Amniotic epithelial cell (primary cell): ENCODE results near the gene BCAP31.
A peak's percentile ranks its signal among the peaks of the same experiment; 100 is the strongest.
"Not testable (repeated sequence)": the region's sequence is repeated elsewhere in the genome, so short reads cannot be mapped to it uniquely, and the experiment has no call there.

ENCODE experiments used
- DNase-seq: peaks from one replicate; pipeline ENCODE4 v3.0.0-alpha.2; 2010; ENCODE audit warnings: low read depth

BCAP31 gene

DNA sequence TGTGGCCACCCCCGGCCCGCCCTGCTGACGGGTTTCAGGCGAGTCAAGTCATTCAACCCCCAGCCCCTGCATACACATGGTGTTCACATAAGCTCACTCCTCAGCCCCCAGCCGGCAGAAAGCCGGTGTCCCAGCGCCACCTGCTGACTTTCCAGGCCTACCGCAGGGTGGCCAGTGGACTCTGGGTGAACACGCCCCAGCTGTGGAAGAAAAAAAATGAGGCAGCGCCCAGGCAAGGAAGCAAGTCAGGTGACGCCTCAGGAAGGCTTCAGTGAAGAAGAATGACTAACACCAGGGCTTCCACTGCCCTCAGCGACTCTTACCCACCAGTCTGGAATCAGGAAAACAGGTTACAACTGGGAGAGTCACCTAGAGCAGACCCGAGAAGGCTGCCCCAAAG lies 15.8 kb downstream of the BCAP31 start:
- DNase-seq: peak; percentile 85

DNA sequence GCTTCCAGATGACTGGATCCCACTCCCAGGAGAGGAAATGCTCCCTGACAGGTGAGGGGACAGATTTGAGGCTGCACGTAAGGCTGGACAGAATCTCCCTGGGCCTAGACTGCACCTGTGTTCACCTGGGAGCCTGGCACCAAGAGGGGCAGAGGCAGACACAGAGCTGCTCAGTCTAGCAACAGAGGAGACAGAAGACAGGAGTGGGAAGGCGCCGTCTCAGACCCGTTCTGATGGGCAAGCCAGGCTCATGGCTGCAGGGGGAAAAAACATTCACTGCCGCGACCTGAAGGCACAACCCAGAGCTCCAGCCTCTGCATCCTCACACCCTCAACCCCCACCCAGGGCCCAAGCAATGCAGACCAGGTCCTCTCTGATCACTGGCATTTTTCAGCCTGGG lies 16.8 kb downstream of the BCAP31 start:
- no peak for DNase-seq

DNA sequence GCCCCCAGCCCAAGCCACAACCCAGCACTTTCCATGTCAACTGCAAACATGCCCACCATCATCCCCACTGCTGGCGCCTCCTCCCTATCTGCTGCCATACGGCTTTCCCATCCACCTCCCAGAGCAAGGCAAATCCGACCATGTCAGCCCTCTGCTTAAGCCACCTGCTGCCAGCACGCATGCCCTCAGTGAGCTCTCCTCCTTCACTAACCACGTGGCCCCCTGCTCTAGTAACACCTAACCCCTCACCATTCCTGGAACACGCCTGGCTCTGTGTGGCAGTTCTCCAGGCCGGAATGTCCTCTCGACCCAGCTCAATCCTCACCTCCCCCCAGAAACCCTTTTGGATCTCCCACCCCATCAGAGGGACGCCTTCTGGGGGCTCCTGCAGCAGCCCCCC lies 17.4 kb downstream of the BCAP31 start:
- no peak for DNase-seq

DNA sequence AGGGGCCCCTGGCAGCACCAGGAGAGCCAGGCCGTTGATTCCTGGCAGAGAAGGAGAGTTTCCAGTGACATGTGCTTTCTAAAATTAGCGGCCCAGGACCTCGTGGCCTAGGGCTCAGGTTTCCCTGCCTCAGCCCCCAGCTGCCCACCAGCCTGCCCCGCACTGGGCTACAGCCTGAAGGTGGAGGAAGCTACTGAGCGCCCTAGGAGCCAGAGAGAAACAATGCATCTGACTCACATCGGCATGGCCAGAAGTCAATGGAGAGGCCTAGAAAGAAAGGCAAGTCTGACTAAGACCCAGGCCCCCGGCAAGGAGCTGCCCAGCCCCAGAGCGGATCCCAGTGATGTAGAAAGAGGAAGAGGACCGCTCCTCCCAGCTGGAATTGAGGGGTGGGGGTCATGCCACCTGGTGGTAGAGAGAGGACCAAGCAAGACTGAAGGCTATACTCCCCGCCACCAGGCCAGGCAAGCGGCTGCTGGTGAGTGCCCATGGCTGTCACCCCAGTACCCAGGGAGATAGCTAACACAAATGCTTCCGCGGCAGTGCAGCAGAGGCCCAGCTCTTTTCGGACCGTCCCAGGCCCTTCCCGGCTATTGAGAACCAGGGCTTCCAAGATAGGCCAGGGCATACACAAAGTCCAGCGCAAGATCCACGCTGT lies 18.7 kb downstream of the BCAP31 start:
- DNase-seq: not testable (repeated sequence)

DNA sequence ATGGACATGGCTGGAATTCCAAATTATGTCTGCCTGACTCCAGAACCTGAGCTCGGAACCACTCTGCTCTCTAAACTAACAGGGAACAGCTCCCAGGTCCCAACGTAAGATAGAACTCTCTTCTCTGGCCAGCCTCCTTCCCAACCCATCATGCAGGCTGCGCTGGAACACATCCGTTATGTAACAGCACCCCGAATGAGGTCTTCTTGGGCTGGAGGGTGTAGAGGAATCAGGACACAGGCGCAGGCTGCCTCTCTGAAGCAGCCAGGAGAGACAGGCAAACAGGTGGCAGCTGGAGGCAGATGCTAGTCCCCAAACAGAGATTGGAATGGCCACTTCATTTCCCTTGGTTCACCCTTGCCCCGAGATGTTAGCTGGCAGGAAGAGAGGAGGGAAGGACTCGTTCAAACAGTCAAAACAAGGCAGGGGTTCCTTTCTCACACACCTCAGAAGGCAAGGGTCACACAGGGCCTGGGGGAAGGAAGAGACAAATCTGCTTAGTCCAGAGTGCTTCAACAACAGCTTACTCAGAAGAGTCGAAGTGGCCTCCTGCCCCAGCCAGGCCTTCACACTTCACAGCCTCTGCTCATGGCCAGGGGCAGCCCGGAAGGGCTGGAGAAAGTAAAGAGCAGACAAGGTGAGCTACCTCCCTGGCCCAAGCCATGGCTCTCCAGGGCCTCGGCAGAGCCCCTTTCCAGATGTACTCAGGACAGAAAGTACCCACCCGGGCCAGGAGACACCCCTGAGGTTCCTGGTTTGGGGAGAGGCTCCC lies 19.4 kb downstream of the BCAP31 start:
- DNase-seq: not testable (repeated sequence)

DNA sequence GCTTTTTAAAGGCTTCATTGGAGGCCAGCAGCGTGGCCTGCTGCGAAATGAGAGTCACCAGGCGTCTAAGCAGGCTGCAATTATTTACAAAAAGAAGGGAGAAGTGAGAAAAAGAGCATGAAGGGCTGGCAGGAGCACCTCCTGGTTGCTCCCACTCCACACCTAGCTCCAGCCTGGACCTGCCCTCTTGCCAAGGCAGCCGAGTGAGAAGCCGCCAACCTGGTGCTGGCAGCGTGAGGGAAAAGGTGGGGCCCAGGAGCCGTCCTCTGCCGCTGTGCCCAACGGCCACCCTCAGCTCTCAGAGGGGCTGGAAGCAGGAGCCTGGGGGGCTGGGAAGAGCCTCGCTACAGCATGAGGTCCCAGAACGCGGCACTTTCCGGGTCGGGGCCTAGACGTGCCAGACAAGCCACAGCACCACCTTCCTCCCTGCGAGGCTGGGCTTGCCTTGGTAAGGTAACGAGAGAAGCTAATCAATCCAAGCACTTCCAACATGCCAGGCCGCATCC lies 20.1 kb downstream of the BCAP31 start:
- no peak for DNase-seq

DNA sequence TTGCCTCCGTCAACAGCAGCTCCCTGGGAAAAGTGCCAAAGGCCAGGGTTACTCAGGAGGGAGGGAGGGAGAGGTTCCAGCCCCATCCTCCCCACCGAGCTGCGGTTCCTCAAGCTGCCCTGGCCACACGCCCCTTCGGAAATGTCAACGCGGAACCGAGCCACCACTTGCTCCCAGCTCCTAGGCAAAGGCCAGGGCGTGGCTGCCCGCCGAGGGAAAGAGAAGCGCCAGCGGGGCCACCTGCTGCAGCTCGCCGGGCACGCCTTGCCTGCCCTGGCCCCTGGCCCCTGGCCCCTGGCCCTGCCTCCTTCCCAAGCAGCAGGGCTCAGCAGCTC lies 21.2 kb downstream of the BCAP31 start:
- peak; percentile 70 for DNase-seq

DNA sequence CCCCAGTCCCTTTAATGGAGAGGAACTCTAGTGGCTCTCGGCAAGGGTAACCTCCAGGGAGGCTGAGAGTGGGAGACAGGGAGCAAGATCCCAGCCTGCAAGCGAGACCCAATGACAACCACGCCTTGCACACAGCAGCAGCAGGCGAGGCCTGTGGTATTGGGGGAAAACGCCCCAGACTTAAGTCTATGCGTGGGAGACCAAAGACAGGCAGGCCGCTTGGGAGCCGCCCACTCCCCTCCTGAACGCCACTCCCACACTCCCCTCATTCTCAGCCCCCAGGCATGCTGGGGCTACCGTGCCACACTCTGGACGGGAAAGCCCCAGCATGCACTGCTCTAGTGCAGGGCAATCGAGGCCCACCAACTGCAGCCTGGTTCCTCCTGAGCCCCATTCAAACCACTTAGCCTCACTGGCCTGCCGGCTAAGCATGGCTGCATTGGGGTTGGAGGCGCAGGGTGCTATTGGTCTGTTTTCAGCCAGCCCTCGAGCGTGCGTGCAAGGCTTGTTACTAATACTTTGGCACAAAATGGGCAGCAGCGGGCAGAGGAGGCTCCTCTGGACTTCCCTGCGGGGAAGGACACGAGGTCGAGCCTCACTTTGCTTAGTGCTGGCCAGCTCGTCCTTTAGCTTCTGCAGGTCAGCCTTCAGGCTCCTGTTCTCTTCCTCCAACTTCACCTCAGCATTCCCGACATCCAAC lies 21.7 kb downstream of the BCAP31 start:
- no peak for DNase-seq

DNA sequence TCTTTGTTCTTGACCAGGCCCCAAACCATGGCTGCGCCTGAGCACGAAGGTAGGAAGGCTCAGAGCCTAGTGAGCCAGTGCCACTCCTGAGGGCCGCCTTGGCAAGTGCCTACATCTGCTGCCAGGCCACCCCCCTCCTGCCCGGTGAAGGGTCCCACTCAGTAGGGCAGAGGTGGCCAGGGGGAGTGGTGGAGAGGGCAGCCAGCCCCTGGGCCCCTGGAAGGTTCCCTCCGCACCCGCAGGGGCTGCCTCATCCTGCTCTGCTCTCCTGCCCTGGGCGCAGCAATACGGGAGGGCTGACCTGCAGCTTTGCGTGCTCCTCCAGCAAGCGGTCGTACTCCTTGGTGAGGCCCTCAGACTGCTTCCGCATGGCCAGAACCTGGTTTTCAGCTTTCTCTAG lies 22.5 kb downstream of the BCAP31 start:
- DNase-seq: no peak

DNA sequence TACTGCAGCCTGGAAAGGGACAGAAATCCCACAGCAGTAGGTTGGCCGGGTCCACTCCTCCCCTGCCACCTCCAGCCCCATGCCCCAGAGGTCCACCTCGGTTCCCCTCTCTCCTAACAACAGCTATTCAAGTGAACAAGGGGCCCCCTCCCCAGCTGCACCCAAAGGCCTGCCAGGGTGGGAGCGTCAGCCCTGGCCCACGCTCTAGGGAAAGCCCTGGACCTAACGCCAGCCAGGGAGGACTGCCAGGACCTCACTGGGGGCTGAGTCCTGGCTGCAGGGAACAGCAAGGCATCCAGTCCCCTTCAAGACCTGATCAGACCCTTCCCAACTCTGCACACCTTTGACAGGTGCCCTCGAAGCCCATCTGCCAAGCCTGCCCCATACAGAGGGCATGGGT lies 23.2 kb downstream of the BCAP31 start:
- DNase-seq: no peak

DNA sequence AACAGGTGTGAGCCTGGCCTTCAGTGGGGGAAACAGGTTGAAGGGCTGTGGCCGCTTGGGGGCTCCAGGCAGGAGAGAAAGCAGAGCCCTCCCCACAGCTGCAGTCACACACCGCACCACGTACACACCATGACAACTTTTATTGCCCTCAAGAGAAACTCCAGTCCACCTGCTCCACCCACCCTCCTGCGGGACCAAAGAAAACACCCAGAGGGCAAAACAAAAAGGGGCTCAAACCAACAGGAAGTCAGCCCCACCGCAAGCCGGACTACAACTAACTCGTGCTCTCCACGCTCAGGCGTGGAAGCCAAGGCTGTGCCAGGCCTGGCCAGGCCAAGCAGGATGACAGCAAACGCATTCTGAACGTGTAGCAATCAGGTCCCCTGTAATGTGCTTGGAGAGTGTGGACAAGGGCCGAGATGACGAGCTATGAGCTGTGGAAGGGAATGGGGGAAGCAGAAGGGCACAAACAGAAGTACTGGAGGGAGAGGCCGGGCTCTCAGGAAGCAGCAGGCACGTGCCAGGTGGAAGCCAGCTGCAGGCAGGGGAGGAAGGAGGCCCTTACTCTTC lies 23.7 kb downstream of the BCAP31 start:
- no peak for DNase-seq

DNA sequence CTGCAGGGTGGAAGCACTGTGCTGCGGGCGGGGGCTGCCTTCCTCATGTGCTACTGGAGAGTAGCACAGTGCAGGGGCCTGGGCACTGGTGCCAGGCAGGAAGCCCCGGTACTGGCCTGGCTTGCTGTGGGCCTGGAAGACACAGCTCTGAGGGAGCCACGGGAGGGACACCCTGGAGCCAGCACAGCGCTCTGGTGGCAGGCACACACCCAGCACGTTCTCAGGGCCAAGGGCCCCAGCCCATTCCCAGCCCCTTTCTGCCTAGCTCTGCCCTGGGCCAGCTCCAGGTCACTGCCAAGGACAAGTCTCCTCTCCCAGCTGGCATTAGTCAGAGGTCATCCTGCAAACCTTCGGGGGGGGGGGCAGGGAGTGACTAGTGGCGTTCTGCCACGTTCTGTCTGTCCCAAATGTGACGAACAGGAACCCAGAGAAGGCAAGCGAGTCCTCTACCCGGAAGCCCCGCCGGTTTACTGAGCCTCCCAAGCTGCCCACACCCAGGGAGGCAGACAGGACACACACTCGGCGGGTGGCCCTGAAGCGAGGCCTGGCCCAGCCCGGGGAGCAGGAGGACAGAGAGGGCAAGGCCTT lies 24.3 kb downstream of the BCAP31 start:
- DNase-seq: not testable (repeated sequence)

DNA sequence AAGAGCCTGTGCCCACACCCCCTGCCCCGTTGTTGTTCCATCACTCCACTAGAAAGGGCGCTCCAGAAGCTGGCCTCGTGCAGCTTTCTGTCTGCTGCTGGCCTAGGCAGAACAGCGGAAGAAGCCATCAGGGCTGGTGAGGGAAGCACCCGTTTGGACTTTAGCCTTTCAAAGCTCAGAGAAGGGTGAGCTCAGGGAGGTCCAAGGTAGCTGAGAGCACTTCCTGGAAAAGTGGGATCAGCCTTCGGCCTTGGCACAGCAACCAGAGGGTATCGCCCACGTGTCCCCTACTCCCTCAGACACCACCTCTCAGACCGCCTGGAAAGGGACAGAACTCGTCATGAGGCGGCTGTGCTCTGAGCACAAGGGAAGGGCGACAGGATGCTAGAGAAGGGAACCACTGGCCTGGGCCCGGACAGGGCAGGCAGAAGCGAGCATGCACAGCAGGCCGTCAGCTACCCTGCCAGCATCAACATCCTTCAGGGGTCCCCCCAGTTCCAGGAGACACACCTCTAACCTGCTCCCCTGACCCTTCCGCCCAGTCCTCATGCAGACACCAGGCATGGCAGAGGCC lies 24.9 kb downstream of the BCAP31 start:
- not testable (repeated sequence) for DNase-seq

DNA sequence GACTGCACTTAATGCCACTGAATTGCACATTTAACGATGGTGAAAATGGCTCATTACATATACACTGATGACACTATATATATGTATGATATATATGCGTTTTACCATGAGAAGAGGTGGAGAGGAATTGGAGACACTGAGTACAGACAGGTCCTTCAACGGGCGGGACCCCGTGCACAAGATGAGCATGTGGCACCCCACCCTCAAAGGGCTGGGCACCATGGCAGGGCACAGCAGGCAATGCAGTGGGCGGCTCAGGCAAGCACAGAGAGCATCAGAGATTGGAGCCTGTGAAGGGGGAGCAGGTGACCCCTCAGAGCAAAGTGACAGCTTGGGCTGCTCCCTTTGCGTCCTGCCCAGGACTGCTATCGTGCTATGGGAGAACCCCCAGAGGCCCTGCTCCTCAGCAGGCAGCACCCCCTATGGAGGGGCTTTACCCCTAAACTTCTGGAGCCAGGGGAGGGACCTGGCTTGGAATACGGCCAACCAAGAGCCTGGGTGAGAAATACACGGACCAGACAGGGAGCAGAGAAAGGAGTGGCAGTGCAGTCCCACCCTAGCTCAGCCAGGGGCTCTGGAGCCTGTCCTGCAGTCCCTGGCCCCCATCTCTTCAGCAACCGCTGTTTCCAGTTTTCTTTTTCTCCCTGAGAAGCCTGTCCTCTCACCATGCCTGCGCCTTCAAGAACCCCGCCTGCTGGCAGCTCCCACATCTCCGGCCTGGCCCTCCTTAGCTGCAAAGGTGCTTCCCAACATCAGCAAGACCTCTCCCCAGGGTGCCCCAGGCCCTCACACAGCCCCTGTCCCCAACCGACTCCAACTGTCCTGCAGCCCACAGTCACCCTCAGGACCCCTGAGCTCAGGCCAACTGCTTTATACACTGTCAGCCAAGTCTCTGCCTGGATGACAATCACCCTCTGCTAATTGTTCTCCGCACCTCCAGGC lies 26.0 kb downstream of the BCAP31 start:
- DNase-seq: no peak

DNA sequence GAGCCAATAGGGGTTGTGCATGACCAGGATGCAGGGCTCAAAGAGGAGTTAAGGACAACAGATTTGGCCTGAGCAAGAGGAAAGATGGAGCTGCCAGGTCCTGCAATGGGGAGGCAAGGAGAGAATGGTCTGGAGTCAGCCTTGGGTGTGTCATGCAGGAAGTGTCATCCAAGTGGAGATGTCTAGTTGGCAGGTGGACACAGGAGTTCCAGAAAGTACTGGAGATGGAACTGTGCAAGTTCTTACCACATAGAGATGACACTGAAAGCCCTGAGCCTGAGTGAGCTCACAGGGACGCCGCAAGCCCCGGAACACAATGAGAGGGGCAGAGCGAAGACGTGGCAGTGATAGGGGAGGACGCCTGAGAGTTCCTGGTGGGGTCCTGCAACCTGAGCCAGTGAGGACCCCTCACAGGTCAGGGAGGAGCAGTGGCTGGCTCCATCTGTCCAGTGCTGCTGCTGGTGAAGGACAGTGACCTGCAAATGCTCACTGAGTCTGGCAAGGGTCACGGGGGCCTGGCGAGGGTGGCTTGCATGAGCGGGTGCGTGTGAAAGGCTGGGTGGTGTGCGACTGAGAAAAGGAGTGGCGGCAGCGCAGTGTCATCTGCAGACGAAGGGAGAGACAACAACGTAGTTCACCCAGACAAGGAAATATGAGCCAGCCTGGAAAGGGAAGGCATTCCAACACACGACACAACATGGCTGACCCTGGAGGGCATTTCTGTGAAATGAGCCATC lies 27.0 kb downstream of the BCAP31 start:
- DNase-seq: not testable (repeated sequence)

DNA sequence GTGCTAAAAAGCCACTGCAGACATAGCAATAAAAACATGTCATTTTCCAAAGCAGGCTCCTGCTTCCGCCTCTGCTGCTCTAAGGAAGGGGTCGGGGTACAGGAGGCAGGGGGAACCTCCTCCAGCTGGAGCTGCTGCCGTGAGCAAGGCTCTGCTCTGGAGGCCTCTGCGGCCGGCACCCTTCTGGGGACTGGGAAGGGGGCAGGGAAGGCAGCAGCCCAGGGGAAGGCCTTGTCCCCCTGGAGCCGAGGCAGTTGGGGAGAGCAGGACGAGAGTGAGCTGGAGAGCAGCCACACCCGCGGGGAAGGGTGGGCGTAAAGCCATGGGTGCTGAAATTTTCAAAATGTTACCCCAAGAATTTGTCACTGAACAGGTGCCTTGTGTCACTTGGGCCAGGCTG lies 27.6 kb downstream of the BCAP31 start:
- not testable (repeated sequence) for DNase-seq

DNA sequence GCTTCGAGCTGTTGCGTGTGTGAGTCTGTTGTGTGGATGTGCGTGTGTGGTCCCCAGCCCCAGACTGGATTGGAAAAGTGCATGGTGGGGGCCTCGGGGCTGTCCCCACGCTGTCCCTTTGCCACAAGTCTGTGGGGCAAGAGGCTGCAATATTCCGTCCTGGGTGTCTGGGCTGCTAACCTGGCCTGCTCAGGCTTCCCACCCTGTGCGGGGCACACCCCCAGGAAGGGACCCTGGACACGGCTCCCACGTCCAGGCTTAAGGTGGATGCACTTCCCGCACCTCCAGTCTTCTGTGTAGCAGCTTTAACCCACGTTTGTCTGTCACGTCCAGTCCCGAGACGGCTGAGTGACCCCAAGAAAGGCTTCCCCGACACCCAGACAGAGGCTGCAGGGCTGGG lies 28.1 kb downstream of the BCAP31 start:
- no peak for DNase-seq

DNA sequence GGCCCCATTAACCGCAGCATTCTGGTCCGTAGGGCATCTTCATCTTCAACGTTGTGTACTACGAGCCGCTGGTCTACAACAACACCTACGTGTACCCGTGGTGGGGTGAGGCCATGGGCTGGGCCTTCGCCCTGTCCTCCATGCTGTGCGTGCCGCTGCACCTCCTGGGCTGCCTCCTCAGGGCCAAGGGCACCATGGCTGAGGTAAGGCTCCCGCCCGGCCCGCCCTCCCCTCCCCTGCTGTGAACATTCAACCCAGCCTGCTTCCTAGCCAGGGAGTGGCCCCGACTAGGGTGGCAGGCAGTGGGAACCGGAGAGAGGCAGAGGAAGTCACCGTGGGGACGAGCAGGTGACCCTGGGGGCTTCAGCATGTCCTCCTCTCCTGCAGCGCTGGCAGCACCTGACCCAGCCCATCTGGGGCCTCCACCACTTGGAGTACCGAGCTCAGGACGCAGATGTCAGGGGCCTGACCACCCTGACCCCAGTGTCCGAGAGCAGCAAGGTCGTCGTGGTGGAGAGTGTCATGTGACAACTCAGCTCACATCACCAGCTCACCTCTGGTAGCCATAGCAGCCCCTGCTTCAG lies 29.4 kb downstream of the BCAP31 start:
- no peak for DNase-seq

DNA sequence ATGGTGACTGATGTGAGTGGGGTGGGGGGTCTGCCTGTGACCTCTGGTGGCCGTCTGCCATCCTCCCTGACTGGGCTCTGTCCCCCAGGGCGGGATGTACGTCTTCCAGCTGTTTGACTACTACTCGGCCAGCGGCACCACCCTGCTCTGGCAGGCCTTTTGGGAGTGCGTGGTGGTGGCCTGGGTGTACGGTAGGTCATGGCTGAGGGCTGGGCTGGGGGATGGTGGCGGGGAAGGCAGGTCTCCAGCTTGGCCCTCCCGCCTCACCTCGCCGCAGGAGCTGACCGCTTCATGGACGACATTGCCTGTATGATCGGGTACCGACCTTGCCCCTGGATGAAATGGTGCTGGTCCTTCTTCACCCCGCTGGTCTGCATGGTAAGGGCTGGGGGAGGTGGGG lies 29.9 kb downstream of the BCAP31 start:
- not testable (repeated sequence) for DNase-seq
